HEK293T (cell line): Measurements from ENCODE around the gene GFRA3.

Experiments
- ELF4 ChIP-seq: fragments of 450-650 bp; IDR thresholded peaks from 2 replicates; pipeline ENCODE4 v1.6.1; 2017; ENCODE audit warnings: antibody characterized with exemption
- NFRKB ChIP-seq: fragments of 450-650 bp; IDR thresholded peaks from 2 replicates; pipeline ENCODE4 v1.6.1; 2016; ENCODE audit warnings: mild to moderate bottlenecking, moderate library complexity
- SP1 ChIP-seq: fragments of 450-650 bp; IDR thresholded peaks from 2 replicates; pipeline ENCODE4 v1.6.1; 2017
- SUZ12 ChIP-seq: fragments of 450-650 bp; IDR thresholded peaks from 2 replicates; pipeline ENCODE4 v1.6.1; 2016; ENCODE audit warnings: mild to moderate bottlenecking
- TARDBP ChIP-seq: fragments of 450-650 bp; IDR thresholded peaks from 2 replicates; pipeline ENCODE4 v1.6.1; 2016

DNA sequence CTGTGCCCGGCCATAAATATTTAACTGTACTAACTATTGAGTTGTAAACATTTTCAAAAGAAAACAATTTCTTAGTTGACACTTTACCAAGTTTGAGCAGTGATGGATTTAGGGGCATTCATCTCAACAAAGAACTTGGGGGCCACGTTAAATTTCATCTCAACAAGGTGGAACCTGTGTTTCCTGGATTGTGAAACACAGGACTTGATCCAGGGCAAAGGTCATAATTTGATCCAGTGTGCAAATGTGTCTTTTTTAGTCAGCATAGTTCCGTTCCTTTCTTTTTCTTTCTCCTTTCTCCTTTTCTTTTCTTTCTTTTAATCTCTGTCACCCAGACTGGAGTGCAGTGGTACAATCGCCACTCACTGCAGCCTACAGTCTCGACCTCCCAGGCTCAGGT is 3.1 kb downstream of the GFRA3 start:
- no peak for TF ChIP-seq NFRKB
- TF ChIP-seq SP1: no peak
- no peak for TF ChIP-seq TARDBP
- TF ChIP-seq ELF4: no peak
- no peak for TF ChIP-seq SUZ12
